AG09309 (cell line): Measurements from ENCODE around the gene TUBA4B.
"Not testable (repeated sequence)": the region's sequence is repeated elsewhere in the genome, so short reads cannot be mapped to it uniquely, and the experiment has no call there.

ENCODE experiments used
- DNase-seq: peaks from one replicate; pipeline ENCODE4 v3.0.0-alpha.2; 2010; ENCODE audit warnings: low read depth
- H3K4me3 ChIP-seq: 2 replicates; pipeline ENCODE4 v1.5.1; 2011; ENCODE audit warnings: mild to moderate bottlenecking, low read depth, low read length, moderate library complexity; ENCODE audit not compliant: control insufficient read depth
- TF ChIP-seq, protein P1 (sequence below): IDR thresholded peaks from 2 replicates; pipeline ENCODE4 v1.5.1; 2011; ENCODE audit warnings: mild to moderate bottlenecking, low read depth, low read length, inconsistent platforms; ENCODE audit not compliant: insufficient read depth, control insufficient read depth; ENCODE audit errors: missing control alignments

Gene TUBA4B

DNA sequence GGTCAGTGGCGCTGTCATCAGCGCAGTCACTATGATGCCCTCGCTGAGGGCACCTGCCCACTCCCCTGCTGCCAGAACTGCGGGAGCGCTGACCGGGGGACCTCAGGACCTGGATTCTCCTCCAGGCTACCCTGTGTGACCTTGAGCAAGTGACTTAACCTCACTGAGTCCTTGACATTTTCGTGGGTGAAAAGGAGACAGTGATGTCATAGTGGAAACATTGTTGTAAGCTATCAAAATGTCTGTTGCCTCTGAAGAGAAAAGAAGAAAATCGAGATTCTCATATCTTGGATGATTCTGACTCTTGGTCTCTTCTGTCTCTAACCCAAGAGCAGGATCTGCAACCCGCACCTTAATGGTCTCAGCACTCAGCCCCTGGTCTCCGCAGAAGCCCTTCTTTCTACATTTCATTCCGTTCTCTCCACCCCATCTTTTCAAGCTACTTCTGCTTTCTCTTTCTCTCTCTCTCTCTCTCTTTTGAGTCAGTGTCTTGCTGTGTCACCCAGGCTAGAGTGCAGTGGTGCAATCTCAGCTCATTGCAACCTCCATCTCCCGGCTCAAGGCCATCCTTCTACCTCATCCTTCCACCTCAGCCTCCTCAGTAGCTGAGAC lies 1.7 kb downstream of the TUBA4B start:
- no peak for DNase-seq
- H3K4me3 ChIP-seq: peak overlapping the region; percentile 52
- TF ChIP-seq, protein P1, sequence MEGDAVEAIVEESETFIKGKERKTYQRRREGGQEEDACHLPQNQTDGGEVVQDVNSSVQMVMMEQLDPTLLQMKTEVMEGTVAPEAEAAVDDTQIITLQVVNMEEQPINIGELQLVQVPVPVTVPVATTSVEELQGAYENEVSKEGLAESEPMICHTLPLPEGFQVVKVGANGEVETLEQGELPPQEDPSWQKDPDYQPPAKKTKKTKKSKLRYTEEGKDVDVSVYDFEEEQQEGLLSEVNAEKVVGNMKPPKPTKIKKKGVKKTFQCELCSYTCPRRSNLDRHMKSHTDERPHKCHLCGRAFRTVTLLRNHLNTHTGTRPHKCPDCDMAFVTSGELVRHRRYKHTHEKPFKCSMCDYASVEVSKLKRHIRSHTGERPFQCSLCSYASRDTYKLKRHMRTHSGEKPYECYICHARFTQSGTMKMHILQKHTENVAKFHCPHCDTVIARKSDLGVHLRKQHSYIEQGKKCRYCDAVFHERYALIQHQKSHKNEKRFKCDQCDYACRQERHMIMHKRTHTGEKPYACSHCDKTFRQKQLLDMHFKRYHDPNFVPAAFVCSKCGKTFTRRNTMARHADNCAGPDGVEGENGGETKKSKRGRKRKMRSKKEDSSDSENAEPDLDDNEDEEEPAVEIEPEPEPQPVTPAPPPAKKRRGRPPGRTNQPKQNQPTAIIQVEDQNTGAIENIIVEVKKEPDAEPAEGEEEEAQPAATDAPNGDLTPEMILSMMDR: no peak

DNA sequence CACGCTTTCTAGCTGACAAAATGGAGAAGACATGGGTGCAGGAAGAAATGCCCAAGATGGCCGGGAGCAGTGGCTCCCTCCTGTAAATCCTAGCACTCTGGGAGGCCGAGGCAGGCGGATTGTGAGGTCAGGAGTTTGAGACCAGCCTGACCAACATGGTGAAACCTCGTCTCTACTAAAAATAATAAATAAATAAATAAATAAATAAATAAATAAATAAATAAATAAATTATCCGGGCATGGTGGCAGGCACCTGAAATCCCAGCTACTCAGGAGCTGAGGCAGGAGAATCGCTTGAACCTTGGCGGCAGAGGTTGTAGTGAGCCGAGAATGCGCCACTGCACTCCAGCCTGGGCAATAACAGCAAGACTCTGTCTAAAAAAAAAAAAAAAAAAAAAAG lies 5.9 kb downstream of the TUBA4B start:
- not testable (repeated sequence) for H3K4me3 ChIP-seq, DNase-seq

DNA sequence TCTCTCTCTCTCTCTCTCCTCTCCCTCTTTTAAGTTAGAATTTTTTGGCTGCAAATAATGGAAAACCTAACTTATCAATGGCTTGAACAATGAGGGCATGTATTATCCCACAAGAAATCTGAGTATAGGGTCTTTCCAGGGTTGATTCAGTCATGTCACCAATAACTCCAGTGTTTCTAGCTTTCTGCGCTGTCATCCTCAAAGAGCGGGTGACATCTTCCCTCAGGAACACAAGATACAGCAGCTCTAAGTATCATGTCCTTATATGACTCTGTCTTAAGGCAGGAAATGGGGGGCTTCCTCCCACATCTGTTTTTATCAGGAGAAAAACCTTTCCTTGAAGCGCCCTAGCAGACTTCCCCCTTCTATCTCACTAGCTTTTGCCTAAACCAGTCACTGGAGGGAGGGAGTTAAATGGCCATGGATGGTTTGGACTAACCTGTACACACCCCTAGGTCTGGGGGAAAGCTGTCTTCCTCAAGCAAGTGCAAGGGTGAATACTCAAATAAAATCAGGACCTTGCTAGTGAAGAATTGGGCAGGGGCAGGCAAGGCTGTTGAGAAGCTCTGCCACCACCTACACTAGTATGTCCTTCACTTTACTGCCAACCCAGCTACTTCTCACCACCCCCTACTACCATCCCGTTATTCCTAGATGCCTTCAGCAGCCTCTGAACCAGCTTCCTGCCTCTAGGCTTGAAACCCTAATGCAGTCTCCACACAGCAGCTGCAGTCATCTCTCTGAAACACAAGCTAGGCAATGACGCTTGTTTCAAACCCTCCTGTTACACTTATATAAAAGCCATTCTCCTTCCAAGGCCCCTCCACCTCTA lies 8.2 kb downstream of the TUBA4B start:
- no peak for DNase-seq
- TF ChIP-seq, protein P1: no peak
- H3K4me3 ChIP-seq: no peak overlapping the region

DNA sequence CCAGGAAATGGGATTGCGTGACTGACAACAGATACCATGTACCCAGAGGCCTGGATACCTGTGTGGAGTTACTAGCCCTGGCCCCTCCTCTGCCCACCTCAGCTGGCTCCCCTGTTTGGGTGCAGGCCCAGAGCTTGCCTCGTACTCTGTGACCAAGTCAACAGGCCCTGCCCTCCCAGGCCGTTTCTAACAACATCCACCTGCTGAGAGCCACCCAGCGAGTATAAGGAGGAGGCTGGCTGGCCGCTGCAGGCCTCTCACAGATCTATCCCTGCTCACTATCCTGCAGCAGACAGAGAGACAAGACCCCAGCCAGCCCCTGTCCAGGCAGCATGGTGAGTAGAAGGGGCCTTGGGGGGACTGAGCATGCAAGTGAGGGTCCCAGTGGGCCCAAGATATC lies 13.2 kb downstream of the TUBA4B start:
- H3K4me3 ChIP-seq: no peak overlapping the region
- TF ChIP-seq, protein P1: no peak
- DNase-seq: no peak

DNA sequence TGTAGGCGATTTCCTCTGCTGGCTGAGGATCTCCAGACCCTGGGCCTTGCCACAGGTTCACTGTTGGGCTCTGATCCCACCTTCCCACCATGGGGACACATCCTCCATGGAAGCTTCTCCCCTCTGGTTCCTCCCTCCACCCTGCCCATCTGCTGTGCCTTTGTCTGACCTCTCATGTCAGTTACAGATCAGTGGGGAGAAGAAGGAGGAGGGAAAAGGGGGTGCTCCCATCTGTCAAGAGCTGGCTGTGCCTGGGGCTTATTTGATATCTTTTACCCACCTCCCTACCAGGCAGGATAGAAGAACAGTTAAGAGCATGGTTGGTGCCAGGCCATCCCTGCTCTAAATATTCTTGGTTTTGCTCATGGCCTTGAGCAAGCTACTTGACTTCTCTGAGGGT lies 13.8 kb downstream of the TUBA4B start:
- no peak overlapping the region for H3K4me3 ChIP-seq
- DNase-seq: no peak
- TF ChIP-seq, protein P1: no peak

DNA sequence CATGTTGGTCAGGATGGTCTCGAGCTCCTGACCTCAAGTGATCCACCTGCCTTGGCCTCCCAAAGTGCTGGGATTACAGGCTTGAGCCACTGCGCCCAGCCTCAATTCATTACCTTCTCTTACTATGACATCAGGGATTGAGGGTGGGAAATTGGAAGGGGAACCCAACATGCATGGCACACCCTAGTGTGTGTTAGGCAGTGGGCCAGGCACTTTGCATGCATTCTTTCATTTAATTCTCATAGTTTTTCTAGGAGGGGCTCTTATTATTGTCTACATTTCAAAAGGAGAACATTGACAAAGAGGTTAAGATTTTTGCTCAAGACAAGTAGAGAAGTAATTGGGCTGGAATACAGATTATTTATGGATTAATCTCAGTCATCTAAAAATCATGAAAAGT lies 15.3 kb downstream of the TUBA4B start:
- TF ChIP-seq, protein P1: no peak
- H3K4me3 ChIP-seq: no peak overlapping the region
- DNase-seq: no peak

DNA sequence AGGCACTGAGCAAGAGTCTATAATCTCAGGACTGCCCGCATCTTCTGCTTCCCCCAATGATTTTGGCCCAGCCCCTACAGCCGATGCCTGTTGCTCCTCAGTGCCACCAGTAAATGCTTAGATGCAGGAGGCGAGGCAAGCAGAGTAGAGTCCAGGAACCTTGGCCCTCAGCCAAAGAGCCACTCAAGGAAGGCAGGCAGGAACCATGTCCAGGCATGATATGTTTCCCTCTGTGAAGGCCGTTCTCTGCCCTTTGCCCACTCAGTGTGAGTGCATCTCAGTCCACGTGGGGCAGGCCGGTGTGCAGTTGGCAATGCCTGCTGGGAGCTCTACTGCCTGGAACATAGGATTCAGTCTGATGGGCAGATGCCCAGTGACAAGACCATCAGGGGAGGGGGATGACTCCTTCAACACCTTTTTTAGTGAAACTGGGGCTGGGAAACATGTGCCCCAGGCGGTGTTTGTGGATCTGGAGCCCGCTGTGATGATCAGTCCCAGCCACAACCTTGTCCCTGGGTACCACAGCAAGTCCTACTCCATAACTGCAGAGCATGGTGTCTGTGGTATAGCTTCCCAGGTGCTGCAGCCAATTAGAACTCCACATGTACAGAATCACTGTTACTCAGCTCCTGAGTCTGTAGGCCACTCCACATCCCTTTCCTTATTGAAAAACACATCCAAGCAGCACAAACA lies 16.5 kb downstream of the TUBA4B start:
- DNase-seq: no peak
- no peak overlapping the region for H3K4me3 ChIP-seq
- TF ChIP-seq, protein P1: no peak
